CD4-positive, alpha-beta T cell treated with Interferon alpha-2 for 1 hour (primary cell): ENCODE results near the gene AMBRA1.

ENCODE experiments used
- DNase-seq, 2 donors: peaks; one replicate each; pipeline ENCODE4 v3.0.0-alpha.2; 2020 to 2022

Gene AMBRA1

GRCh38 chr11:46504817-46505613, 88.8 kb downstream of the AMBRA1 start:
- no peak for DNase-seq

- DNase-seq: no peak
These were observed 94.0 kb downstream of the AMBRA1 start for GRCh38 chr11:46499821-46500220.

- DNase-seq: no peak
These were observed 94.9 kb downstream of the AMBRA1 start for GRCh38 chr11:46498968-46499367.

GRCh38 chr11:46498179-46498578, 95.6 kb downstream of the AMBRA1 start:
- DNase-seq: no peak

GRCh38 chr11:46497498-46497897, 96.3 kb downstream of the AMBRA1 start:
- no peak for DNase-seq

- DNase-seq: no peak
These were observed 100.0 kb downstream of the AMBRA1 start for GRCh38 chr11:46493791-46494190.

- no peak for DNase-seq
These were observed 101.3 kb downstream of the AMBRA1 start for GRCh38 chr11:46492532-46492931.

GRCh38 chr11:46491661-46492330, 102.0 kb downstream of the AMBRA1 start:
- no peak for DNase-seq

- DNase-seq: no peak
These were observed 103.2 kb downstream of the AMBRA1 start for GRCh38 chr11:46490666-46491065.

- peak; percentile 12 to 47 for DNase-seq
These were observed 103.9 kb downstream of the AMBRA1 start for GRCh38 chr11:46489656-46490560.

- DNase-seq: no peak
These were observed 107.9 kb downstream of the AMBRA1 start for GRCh38 chr11:46485856-46486443.

GRCh38 chr11:46484101-46484500, 109.7 kb downstream of the AMBRA1 start:
- no peak for DNase-seq

GRCh38 chr11:46480909-46481308, 112.9 kb downstream of the AMBRA1 start:
- DNase-seq: no peak

GRCh38 chr11:46480166-46480726, 113.6 kb downstream of the AMBRA1 start:
- no peak for DNase-seq

GRCh38 chr11:46479601-46480000, 114.2 kb downstream of the AMBRA1 start:
- no peak for DNase-seq

GRCh38 chr11:46478196-46478595, 115.6 kb downstream of the AMBRA1 start:
- DNase-seq: no peak

GRCh38 chr11:46477136-46477535, 116.7 kb downstream of the AMBRA1 start:
- DNase-seq: no peak

GRCh38 chr11:46475926-46476545, 117.8 kb downstream of the AMBRA1 start:
- no peak for DNase-seq

GRCh38 chr11:46475051-46475925, 118.5 kb downstream of the AMBRA1 start:
- DNase-seq: no peak

GRCh38 chr11:46472662-46472994, 121.2 kb downstream of the AMBRA1 start:
- DNase-seq: no peak
